Measurements from ENCODE around the gene SBNO1.

GRCh38 chr12:123382684-123383083 is 18.0 kb upstream of the SBNO1 start:
- TF ChIP-seq CTCF (IDR thresholded peaks at IDR 0.05; ENCODE audit: extremely low read depth in 1 of 2, insufficient read depth in 1 of 2, low read depth in 1 of 2, low read length in 2 of 2) (no peak), EZH2 (IDR thresholded peaks at IDR 0.05; ENCODE audit: borderline replicate concordance, low read depth, low read length, severe bottlenecking) (no peak), POLR2A (IDR thresholded peaks at IDR 0.05; ENCODE audit: low read depth, low read length) (no peak), MYC (IDR thresholded peaks at IDR 0.05; ENCODE audit: low read depth, low read length) (no peak), GATA2 (IDR thresholded peaks at IDR 0.05; ENCODE audit: insufficient read depth, insufficient read length, low read depth, low read length) (no peak), POLR2AphosphoS5 (IDR thresholded peaks at IDR 0.05; ENCODE audit: insufficient read depth, low read depth, low read length) (no peak), JUN (IDR thresholded peaks at IDR 0.05; ENCODE audit: borderline replicate concordance, insufficient read depth, insufficient read length, low read depth) (no peak), FOS (IDR thresholded peaks at IDR 0.05; ENCODE audit: borderline replicate concordance, insufficient read depth, low read length) (no peak)
- TF ChIP-seq, protein P1, sequence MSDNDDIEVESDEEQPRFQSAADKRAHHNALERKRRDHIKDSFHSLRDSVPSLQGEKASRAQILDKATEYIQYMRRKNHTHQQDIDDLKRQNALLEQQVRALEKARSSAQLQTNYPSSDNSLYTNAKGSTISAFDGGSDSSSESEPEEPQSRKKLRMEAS (IDR thresholded peaks at IDR 0.05; ENCODE audit: insufficient read depth, insufficient read length), result no peak
